K562 (cell line): Measurements from ENCODE around the gene TNFAIP3. TPM values are rescaled to one million over a fixed set of nuclear protein-coding genes. Genes with fewer than 3 reads are reported as not detected.

Experiments
- CTCFL ChIP-seq: IDR thresholded peaks from 2 replicates; pipeline ENCODE4 v1.6.1; 2011; ENCODE audit warnings: borderline replicate concordance, low read depth, mild to moderate bottlenecking, moderate library complexity, low read length; ENCODE audit not compliant: insufficient read depth, poor library complexity, severe bottlenecking
- NFIC ChIP-seq: fragments of 450-650 bp; IDR thresholded peaks from 2 replicates; pipeline ENCODE4 v1.6.1; 2017; ENCODE audit warnings: mild to moderate bottlenecking, inconsistent platforms
- TCF3 ChIP-seq: sonication (generic); formaldehyde crosslinking; IDR thresholded peaks from 2 replicates; pipeline ENCODE4 v1.4.0; 2020; ENCODE audit warnings: mild to moderate bottlenecking, missing genetic modification reagents
- ZBTB11 ChIP-seq, 3 experiments: fragments of 200-800 bp in 1 of 3; fragments of 250-450 bp in 1 of 3; fragments of 450-650 bp in 1 of 3; sonication (Bioruptor Pico) in 1 of 3; sonication (Bioruptor generic) in 1 of 3; formaldehyde crosslinking in 1 of 3; IDR thresholded peaks; 2 replicates each; pipeline versions ENCODE4 v1.6.1 to v1.8.0; 2016 to 2022; ENCODE audit warnings: mild to moderate bottlenecking in 2 of 3, missing genetic modification characterization in 2 of 3, missing compliant biosample characterization in 1 of 3, moderate library complexity in 1 of 3
- ZKSCAN8 ChIP-seq: fragments of 200-800 bp; sonication (Bioruptor generic); IDR thresholded peaks from 2 replicates; pipeline ENCODE4 v1.6.1; 2016; ENCODE audit warnings: missing genetic modification characterization, missing compliant biosample characterization
- polyA plus RNA-seq, 8 experiments: library from polyadenylated mRNA; depleted of rRNA in 4 of 8; stranded (reverse) in 5 of 8; unstranded in 3 of 8; fragments of >200 nt; fragmentation: Nextera tagmentation in 2 of 8; fragmentation: Illumina TruSeq in 1 of 8; extraction: Ambion mirVana in 2 of 8; extraction: Trizol in 1 of 8; gene quantifications; 2 replicates each; pipeline versions ENCODE4 v1.2.1 to v1.2.3, GENCODE V29; 2011 to 2014; ENCODE audit warnings: inconsistent platforms in 1 of 8, missing spikeins in 1 of 8
- total RNA-seq, 7 experiments: library from RNA; depleted of rRNA in 6 of 7; stranded (reverse); fragments of >200 nt in 6 of 7; fragmentation: Illumina TruSeq in 2 of 7; extraction: Trizol in 2 of 7; gene quantifications; 2 replicates each; pipeline versions ENCODE4 v1.2.1 to v1.2.3, GENCODE V29; 2011 to 2021; ENCODE audit warnings: low replicate concordance in 1 of 7

Gene TNFAIP3
- total and polyA plus RNA-seq, 9 of the 15 experiments (the other 6 are each of a cell fraction or from before 2014, with no cell fraction given): 0.79 to 17.0 (median 6.4) TPM

GRCh38 chr6:137928286-137928685, 61.2 kb downstream of the TNFAIP3 start (continued):
- TF ChIP-seq ZBTB11 (CRISPR knock-in tag; IDR thresholded peaks at IDR 0.05) (no peak), NFIC (peak; percentile 7; the same call in 1 of the 2 replicates), CTCFL (no peak), ZKSCAN8 (CRISPR knock-in tag) (0 out of 2 replicates have a peak, but pooled peaks have one; percentile 36), TCF3 (CRISPR knock-in tag) (0 out of 2 replicates have a peak, but pooled peaks have one; percentile 5)
- TF ChIP-seq, all 486 proteins: peak for 7
